Activated naive CD4-positive, alpha-beta T cell treated with Interleukin-2 at 50 U/mL for 16 hours (primary cell): Measurements from ENCODE around the gene DPH6.
"Not testable (repeated sequence)": the region's sequence is repeated elsewhere in the genome, so short reads cannot be mapped to it uniquely, and the experiment has no call there.

ENCODE experiments used
- DNase-seq: peaks from one replicate; pipeline ENCODE4 v3.0.0-alpha.2; 2020

DPH6 gene

GRCh38 chr15:35484231-35484945 lies 61.6 kb downstream of the DPH6 start:
- DNase-seq = no peak

- no peak for DNase-seq
Observed at GRCh38 chr15:35481992-35482391, 64.0 kb downstream of the DPH6 start.

GRCh38 chr15:35481064-35481463 lies 64.9 kb downstream of the DPH6 start:
- no peak for DNase-seq

- DNase-seq = no peak
Observed at GRCh38 chr15:35479423-35479822, 66.5 kb downstream of the DPH6 start.

- no peak for DNase-seq
Observed at GRCh38 chr15:35477312-35478262, 68.4 kb downstream of the DPH6 start.

GRCh38 chr15:35471024-35471423 lies 74.9 kb downstream of the DPH6 start:
- DNase-seq = no peak

- DNase-seq = no peak
Observed at GRCh38 chr15:35470441-35470840, 75.5 kb downstream of the DPH6 start.

GRCh38 chr15:35466476-35466875 lies 79.5 kb downstream of the DPH6 start:
- no peak for DNase-seq

GRCh38 chr15:35465783-35466182 lies 80.2 kb downstream of the DPH6 start:
- DNase-seq = no peak

GRCh38 chr15:35460616-35461015 lies 85.3 kb downstream of the DPH6 start:
- no peak for DNase-seq

- DNase-seq = no peak
Observed at GRCh38 chr15:35458176-35458856, 87.6 kb downstream of the DPH6 start.

GRCh38 chr15:35455201-35455600 lies 90.8 kb downstream of the DPH6 start:
- DNase-seq = no peak

GRCh38 chr15:35450492-35450891 lies 95.5 kb downstream of the DPH6 start:
- DNase-seq = no peak

GRCh38 chr15:35448294-35448693 lies 97.7 kb downstream of the DPH6 start:
- DNase-seq = no peak

GRCh38 chr15:35445891-35446290 lies 100.1 kb downstream of the DPH6 start:
- no peak for DNase-seq

GRCh38 chr15:35444557-35445204 lies 101.3 kb downstream of the DPH6 start:
- DNase-seq = no peak

GRCh38 chr15:35443376-35443775 lies 102.6 kb downstream of the DPH6 start:
- DNase-seq = no peak

GRCh38 chr15:35442742-35443141 lies 103.2 kb downstream of the DPH6 start:
- DNase-seq = no peak

- DNase-seq = not testable (repeated sequence)
Observed at GRCh38 chr15:35441279-35441678, 104.7 kb downstream of the DPH6 start.

GRCh38 chr15:35440265-35440664 lies 105.7 kb downstream of the DPH6 start:
- no peak for DNase-seq

- DNase-seq = no peak
Observed at GRCh38 chr15:35439291-35439690, 106.7 kb downstream of the DPH6 start.

- DNase-seq = no peak
Observed at GRCh38 chr15:35437157-35437556, 108.8 kb downstream of the DPH6 start.

GRCh38 chr15:35436422-35436821 lies 109.5 kb downstream of the DPH6 start:
- no peak for DNase-seq
